Measurements from ENCODE around the gene ACADSB. TPM values are rescaled to one million over a fixed set of nuclear protein-coding genes. Genes with fewer than 3 reads are reported as not detected.

Gene ACADSB
- total and polyA plus RNA-seq, 3 donors from 2014 or later = 17.3 to 19.3 (median 19.1) TPM

- TF ChIP-seq POLR2A (IDR thresholded peaks at IDR 0.05) = no peak
- TF ChIP-seq, protein P1, sequence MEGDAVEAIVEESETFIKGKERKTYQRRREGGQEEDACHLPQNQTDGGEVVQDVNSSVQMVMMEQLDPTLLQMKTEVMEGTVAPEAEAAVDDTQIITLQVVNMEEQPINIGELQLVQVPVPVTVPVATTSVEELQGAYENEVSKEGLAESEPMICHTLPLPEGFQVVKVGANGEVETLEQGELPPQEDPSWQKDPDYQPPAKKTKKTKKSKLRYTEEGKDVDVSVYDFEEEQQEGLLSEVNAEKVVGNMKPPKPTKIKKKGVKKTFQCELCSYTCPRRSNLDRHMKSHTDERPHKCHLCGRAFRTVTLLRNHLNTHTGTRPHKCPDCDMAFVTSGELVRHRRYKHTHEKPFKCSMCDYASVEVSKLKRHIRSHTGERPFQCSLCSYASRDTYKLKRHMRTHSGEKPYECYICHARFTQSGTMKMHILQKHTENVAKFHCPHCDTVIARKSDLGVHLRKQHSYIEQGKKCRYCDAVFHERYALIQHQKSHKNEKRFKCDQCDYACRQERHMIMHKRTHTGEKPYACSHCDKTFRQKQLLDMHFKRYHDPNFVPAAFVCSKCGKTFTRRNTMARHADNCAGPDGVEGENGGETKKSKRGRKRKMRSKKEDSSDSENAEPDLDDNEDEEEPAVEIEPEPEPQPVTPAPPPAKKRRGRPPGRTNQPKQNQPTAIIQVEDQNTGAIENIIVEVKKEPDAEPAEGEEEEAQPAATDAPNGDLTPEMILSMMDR (IDR thresholded peaks at IDR 0.05) = no peak
- Histone ChIP-seq H3K36me3 (ENCODE audit: low read depth, missing control alignments) (no peaks in the 10 kb centered on the region), H3K27ac (no peak overlapping the region), H3K4me3 (no peak overlapping the region), H3K4me1 (no peaks in the 10 kb centered on the region), H3K9me3 (no peaks in the 10 kb centered on the region), H3K27me3 (no peaks in the 10 kb centered on the region)
- WGBS, 2 donors = 77 to 80% methylated on average over 1 of the region's 1 CpG
- no peak for DNase-seq
- intact Hi-C loops (cut with DNase I; ENCODE audit: low total_unique reads) = no loop called here
Observed at GRCh38 chr10:123019941-123020703, 11.3 kb downstream of the ACADSB start.

DNA sequence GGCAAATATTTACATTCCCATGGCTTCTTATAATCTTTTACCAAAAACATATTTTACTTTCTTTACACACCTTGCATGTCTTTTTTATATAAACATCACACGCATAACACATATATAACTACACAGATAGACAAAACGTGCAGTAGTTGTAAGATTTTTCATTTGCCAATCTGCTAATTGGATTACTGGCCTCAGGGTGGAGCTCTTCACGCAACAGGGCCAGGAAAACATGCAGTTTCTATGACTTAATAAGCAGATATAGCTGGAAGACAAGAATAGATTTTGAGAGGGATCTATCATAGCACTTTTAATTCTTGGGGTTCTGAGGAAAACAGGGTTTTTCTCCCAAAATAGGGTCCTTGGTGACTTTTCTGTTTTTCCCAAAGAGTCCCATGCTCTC is 12.7 kb downstream of the ACADSB start:
- no peak for TF ChIP-seq POLR2A (IDR thresholded peaks at IDR 0.05)
- TF ChIP-seq, protein P1 (IDR thresholded peaks at IDR 0.05) = no peak
- no peak for DNase-seq
- Histone ChIP-seq H3K36me3 (ENCODE audit: low read depth, missing control alignments) (no peaks in the 10 kb centered on the region), H3K27me3 (no peaks in the 10 kb centered on the region), H3K4me3 (no peak overlapping the region), H3K9me3 (no peaks in the 10 kb centered on the region), H3K4me1 (no peaks in the 10 kb centered on the region), H3K27ac (no peak overlapping the region)
- intact Hi-C loops (cut with DNase I; ENCODE audit: low total_unique reads) = no loop called here
- 81 to 88% methylated on average over 3 of the region's 3 CpGs for WGBS, 2 donors

DNA sequence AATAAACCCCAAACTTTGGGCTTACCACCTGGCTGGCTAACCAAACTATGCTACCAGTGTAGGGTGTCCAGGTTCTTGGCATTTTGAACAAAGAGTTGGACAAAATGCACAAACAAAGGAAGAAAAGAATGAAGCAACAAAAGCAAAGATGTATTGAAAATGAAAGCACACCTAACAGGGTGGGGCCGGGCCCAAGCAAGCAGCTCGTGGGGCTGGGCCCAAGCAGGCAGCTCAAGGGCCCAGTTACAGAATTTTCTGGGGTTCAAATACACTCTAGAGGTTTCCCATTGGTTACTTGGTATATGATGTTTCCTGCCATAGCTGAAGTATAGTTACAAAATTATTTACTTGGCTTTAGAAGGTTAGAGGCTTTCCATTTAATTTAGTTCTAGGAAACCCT is 15.7 kb downstream of the ACADSB start:
- intact Hi-C loops (cut with DNase I; ENCODE audit: low total_unique reads) = no loop called here
- Histone ChIP-seq H3K27ac (no peak overlapping the region), H3K9me3 (no peaks in the 10 kb centered on the region), H3K4me3 (no peak overlapping the region), H3K4me1 (no peaks in the 10 kb centered on the region), H3K27me3 (no peaks in the 10 kb centered on the region), H3K36me3 (ENCODE audit: low read depth, missing control alignments) (no peaks in the 10 kb centered on the region)
- no peak for TF ChIP-seq POLR2A (IDR thresholded peaks at IDR 0.05)
- TF ChIP-seq, protein P1 (IDR thresholded peaks at IDR 0.05) = no peak
- 86 to 95% methylated on average over 2 of the region's 2 CpGs for WGBS, 2 donors
- no peak for DNase-seq

- no peak for TF ChIP-seq POLR2A (IDR thresholded peaks at IDR 0.05)
- TF ChIP-seq, protein P1 (IDR thresholded peaks at IDR 0.05) = no peak
- Histone ChIP-seq H3K4me3 (no peak overlapping the region), H3K4me1 (no peaks in the 10 kb centered on the region), H3K36me3 (ENCODE audit: low read depth, missing control alignments) (no peaks in the 10 kb centered on the region), H3K9me3 (no peaks in the 10 kb centered on the region), H3K27ac (no peak overlapping the region), H3K27me3 (no peaks in the 10 kb centered on the region)
- no peak for DNase-seq
- intact Hi-C loops (cut with DNase I; ENCODE audit: low total_unique reads) = no loop called here
- 50 to 58% methylated on average over 1 of the region's 1 CpG for WGBS, 2 donors
Observed at GRCh38 chr10:123026302-123026701, 17.5 kb downstream of the ACADSB start.

GRCh38 chr10:123027861-123028260 is 19.1 kb downstream of the ACADSB start:
- Histone ChIP-seq H3K27me3 (no peaks in the 10 kb centered on the region), H3K4me1 (no peaks in the 10 kb centered on the region), H3K36me3 (ENCODE audit: low read depth, missing control alignments) (no peaks in the 10 kb centered on the region), H3K4me3 (no peak overlapping the region), H3K27ac (no peak overlapping the region), H3K9me3 (no peaks in the 10 kb centered on the region)
- no peak for DNase-seq
- TF ChIP-seq, protein P1 (IDR thresholded peaks at IDR 0.05) = no peak
- TF ChIP-seq POLR2A (IDR thresholded peaks at IDR 0.05) = no peak
- intact Hi-C loops (cut with DNase I; ENCODE audit: low total_unique reads) = no loop called here
